ENCODE results near the gene SLITRK3.
"Not testable (repeated sequence)": the region's sequence is repeated elsewhere in the genome, so short reads cannot be mapped to it uniquely, and the experiment has no call there.

Gene SLITRK3

DNA sequence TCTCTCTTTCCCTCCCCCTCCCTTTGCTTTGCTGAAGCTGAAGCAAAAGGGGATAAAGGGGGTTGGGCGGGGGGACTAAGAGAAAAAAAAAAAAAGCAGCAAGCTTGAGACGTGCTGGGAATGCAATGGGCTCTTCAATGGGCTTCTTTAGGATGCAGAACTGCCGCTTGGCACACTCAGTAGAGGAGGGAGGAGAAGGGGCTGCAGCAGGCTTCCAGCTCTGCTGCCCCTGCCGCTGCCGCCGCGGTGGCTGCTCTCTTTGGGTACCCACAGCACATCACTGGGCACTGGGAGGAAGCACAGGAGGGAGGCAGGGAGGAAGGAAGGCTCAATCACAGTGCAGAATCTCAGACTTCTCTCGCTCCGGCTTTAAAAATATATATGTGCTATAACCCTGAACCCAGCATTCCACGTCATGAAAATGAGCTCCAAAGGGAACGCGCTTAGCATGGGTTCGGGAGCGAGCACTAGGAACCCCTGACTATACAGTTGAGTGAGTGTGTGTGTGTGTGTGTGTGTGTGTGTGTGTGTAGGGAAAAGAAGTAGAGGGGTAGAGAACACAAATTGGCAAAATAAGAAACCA is 3.5 kb downstream of the SLITRK3 start:
- DNase-seq (ENCODE audit: low read depth): no peak

DNA sequence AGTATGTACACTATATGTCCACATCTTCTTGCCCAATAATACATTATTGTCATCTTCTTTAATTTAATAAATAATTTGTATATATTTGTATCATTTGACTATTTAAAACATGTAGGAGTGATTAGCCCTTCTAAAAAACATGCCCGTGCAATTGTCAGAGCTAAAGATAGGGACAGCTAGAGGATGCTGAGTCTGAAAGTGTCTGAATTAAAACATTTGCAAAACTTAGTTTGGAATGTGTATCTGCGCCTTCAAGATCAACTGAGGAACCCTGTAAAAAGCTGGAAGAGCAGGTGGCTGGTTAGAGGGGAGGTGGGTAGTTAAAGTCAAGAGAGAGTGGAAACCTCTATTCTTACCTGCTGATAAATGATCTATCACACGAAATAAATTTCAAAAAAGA is 4.7 kb downstream of the SLITRK3 start:
- no peak for DNase-seq (ENCODE audit: low read depth)

GRCh38 chr3:165188452-165188851 is 7.7 kb downstream of the SLITRK3 start:
- no peak for DNase-seq (ENCODE audit: low read depth)

DNA sequence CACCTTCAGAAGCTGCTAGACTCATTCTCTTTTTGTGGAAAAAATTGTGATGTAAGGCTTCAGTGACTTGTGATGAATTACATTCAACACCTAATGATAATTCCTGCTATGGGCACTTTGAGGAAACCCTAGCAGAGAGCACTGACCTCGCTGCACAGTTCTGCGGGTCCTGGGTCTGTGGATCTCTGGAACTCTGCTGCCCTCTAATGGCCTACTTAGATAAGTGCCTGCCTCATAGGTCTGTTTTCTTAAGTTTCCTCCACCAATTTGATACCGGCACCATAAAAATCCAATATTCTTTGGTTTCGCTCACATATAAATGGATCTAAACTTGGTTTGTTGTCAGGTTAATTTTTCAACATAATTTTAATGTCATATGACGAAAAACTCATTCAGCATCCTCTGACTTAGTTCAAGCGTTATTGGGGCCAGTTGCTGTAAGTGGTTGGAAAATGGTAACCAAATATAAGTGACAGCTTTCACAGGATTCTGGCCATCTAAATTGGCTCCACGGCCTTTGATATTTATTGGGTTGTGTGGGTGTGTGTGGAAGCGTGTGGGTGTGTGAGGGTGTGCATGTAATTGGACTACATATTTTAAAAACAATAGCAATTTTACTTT is 10.4 kb downstream of the SLITRK3 start:
- no peak for DNase-seq (ENCODE audit: low read depth)

GRCh38 chr3:165181556-165181955 is 14.6 kb downstream of the SLITRK3 start:
- no peak for DNase-seq (ENCODE audit: low read depth)

GRCh38 chr3:165170236-165170635 is 25.9 kb downstream of the SLITRK3 start:
- no peak for DNase-seq (ENCODE audit: low read depth)

GRCh38 chr3:165169368-165169767 is 26.8 kb downstream of the SLITRK3 start:
- no peak for DNase-seq (ENCODE audit: low read depth)

DNA sequence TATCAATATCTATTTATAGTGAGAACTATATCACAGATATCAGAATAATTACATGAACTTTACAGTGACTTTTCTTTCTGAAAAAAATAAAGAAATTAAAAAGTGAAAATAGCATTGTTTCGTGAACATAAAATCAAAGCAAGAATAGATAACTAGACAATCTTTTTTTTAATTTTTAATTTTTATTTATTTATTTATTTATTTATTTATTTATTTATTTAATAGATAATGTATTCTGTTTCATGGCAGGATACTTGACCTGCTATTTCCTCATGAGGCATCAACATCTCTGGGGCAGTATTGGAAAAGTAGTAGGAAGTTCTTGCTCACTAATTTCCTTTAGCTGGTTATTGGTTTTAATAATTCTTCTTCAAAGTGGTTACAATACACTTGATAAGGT is 33.3 kb downstream of the SLITRK3 start:
- no peak for DNase-seq (ENCODE audit: low read depth)

GRCh38 chr3:165159760-165160421 is 36.3 kb downstream of the SLITRK3 start:
- DNase-seq (ENCODE audit: low read depth): no peak

DNA sequence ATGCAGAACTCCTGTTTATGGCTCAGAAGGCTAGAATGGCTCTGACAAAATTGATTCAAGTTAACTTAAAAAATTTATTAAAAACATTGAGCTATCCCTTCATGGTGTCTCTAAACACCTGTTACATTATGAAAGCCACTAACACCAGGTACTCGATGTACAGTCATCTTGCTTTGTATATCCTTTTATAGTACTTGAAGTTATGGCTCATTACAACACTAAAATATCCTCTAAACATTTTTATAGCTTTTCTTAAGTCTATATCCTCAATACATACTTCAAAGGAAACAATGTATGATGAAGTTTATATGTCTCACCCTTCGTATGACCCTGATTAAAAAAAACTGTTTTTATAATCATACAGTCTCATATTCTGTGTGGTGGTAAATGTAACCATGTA is 38.2 kb downstream of the SLITRK3 start:
- DNase-seq (ENCODE audit: low read depth): no peak

GRCh38 chr3:165156757-165157420 is 39.3 kb downstream of the SLITRK3 start:
- no peak for DNase-seq (ENCODE audit: low read depth)

- no peak for DNase-seq (ENCODE audit: low read depth)
These were observed 47.2 kb downstream of the SLITRK3 start for GRCh38 chr3:165148876-165149441.

DNA sequence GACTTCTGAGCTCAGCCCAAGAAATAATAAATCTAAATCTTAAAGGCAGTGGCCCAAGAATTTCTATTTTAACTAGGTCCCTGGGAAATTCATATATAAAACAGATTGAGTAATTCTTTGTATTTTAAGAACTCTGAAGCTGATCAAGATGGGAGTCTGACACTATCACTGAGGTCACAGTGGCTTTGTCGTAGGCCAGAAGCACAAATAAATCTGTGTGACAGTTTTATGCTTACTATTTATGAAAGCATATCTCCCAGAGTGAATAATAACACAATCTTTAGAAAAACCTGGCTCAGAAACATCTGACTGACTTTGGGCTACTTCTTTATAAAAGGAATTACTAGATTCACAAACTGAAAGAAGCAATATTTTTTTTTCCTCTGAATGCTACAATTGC is 51.9 kb downstream of the SLITRK3 start:
- no peak for DNase-seq (ENCODE audit: low read depth)

GRCh38 chr3:165139918-165140317 is 56.3 kb downstream of the SLITRK3 start:
- DNase-seq (ENCODE audit: low read depth): not testable (repeated sequence)
